Measurements from ENCODE around the gene GPR63. TPM values are rescaled to one million over a fixed set of nuclear protein-coding genes. Genes with fewer than 3 reads are reported as not detected.

Gene GPR63
- total and polyA plus RNA-seq, 9 of the 15 experiments (the other 6 are each of a cell fraction or from before 2014, with no cell fraction given) = 1.6 to 5.1 (median 3.7) TPM

GRCh38 chr6:96814625-96815024 lies 22.7 kb downstream of the GPR63 start:
- Histone ChIP-seq H3K27ac (ENCODE audit: extremely low read depth, low read depth, low read length) (no peak overlapping the region), H3K79me2 (ENCODE audit: control insufficient read depth, insufficient read depth, low read length) (no peaks in the 10 kb centered on the region; the same call in 2 of the 3 replicates), H3K4me1 (replicated peaks in 1 of 2; ENCODE audit: control insufficient read depth in 2 of 2, insufficient read depth in 2 of 2, low read length in 2 of 2) (no peaks in the 10 kb centered on the region; a peak in 1 of 5 replicates), H3K4me2 (ENCODE audit: insufficient read depth, low read length) (no peak overlapping the region), H3K27me3 (ENCODE audit: control insufficient read depth in 2 of 2, insufficient read depth in 2 of 2, low read length in 2 of 2) (no peaks in the 10 kb centered on the region), H3K9me3 (replicated peaks; ENCODE audit: control insufficient read depth, insufficient read depth, low read depth, low read length) (no peaks in the 10 kb centered on the region), H3K9me1 (ENCODE audit: control insufficient read depth, insufficient read depth, low read length) (no peaks in the 10 kb centered on the region), H4K20me1 (replicated peaks; ENCODE audit: control insufficient read depth, insufficient read depth, low read length) (no peaks in the 10 kb centered on the region), H3K9ac (ENCODE audit: insufficient read depth in 1 of 2, low read depth in 2 of 2, low read length in 2 of 2) (no peak overlapping the region), H3K4me3 (no peak overlapping the region), H3K36me3 (ENCODE audit: control insufficient read depth, insufficient read depth, low read length) (no peaks in the 10 kb centered on the region), H2AFZ (ENCODE audit: low read depth, low read length) (no peak overlapping the region)
- intact Hi-C loops (cut with micrococcal nuclease) = no loop called here
- 100% methylated on average over 1 of the region's 1 CpG for WGBS (ENCODE audit: insufficient coverage, low coverage, missing lambda C conversion rate)
- FAIRE-seq (no peak), DNase-seq (ENCODE audit: extremely low read depth in 1 of 4, low spot score in 3 of 4) (no peak), ATAC-seq (no peak)
- ChIA-PET CTCF (ENCODE audit: low intra/inter-chr PET ratio) (no interaction called here), POLR2A (no interaction called here)
- in situ Hi-C loops (cut with MboI) = no loop called here
- BruUV-seq (replicated peaks) = no TSS peak
- no peak for TF ChIP-seq ZKSCAN8 (CRISPR knock-in tag; IDR thresholded peaks at IDR 0.05)
- no peak for TF ChIP-seq HSF4 (CRISPR knock-in tag; IDR thresholded peaks at IDR 0.05; ENCODE audit: borderline replicate concordance)
- no peak for TF ChIP-seq GABPA (tag; conservative IDR thresholded peaks at IDR 0.05; ENCODE audit: low read depth)
- no peak for TF ChIP-seq ZNF445 (CRISPR knock-in tag; IDR thresholded peaks at IDR 0.05; ENCODE audit: low read depth)
- TF ChIP-seq EP400 (IDR thresholded peaks at IDR 0.05) = no peak
- no peak for TF ChIP-seq SPI1 (IDR thresholded peaks at IDR 0.05; ENCODE audit: borderline replicate concordance, low read depth, low read length)
- no peak for TF ChIP-seq PHB (CRISPR knock-in tag; IDR thresholded peaks at IDR 0.05)
- no peak for TF ChIP-seq RB1 (IDR thresholded peaks at IDR 0.05; ENCODE audit: low read depth)
- TF ChIP-seq SP1 (CRISPR knock-in tag; IDR thresholded peaks at IDR 0.05) = no peak
- no peak for TF ChIP-seq SMARCE1 (IDR thresholded peaks at IDR 0.05)
- TF ChIP-seq GTF2A2 (tag; IDR thresholded peaks at IDR 0.05) = no peak
- no peak for TF ChIP-seq ARID4B (CRISPR knock-in tag; IDR thresholded peaks at IDR 0.05)
- no peak for TF ChIP-seq TCF7 (IDR thresholded peaks at IDR 0.05; ENCODE audit: borderline replicate concordance)
- TF ChIP-seq BMI1 (IDR thresholded peaks at IDR 0.05; ENCODE audit: low read length) = no peak
- TF ChIP-seq SMARCA4 (IDR thresholded peaks at IDR 0.05) = no peak
- no peak for TF ChIP-seq DACH1 (IDR thresholded peaks at IDR 0.05; ENCODE audit: partially characterized antibody)
- TF ChIP-seq FOXA1 (IDR thresholded peaks at IDR 0.05; ENCODE audit: borderline replicate concordance) = no peak
- TF ChIP-seq YBX1 (IDR thresholded peaks at IDR 0.05) = no peak
- TF ChIP-seq ZBTB11 (CRISPR knock-in tag; IDR thresholded peaks at IDR 0.05) = no peak

All from K562 (cell line).